Lung (tissue), 12 donors: ENCODE measurements around the gene THRB. TPM values are rescaled to one million over a fixed set of nuclear protein-coding genes. Genes with fewer than 3 reads are reported as not detected.

ENCODE experiments used
- ATAC-seq: fragments of 200-7000 bp; cut with Tn5 transposase; one replicate; pipeline ENCODE4 v1.9.1; 2020; ENCODE audit warnings: moderate number of reproducible peaks; ENCODE audit not compliant: insufficient read depth, low FRiP score
- DNase-seq, 3 donors: peaks; one replicate each; pipeline ENCODE4 v3.0.0-alpha.2; 2013 to 2017
- H3K27ac ChIP-seq, 2 donors: one replicate each; pipeline ENCODE4 v1.5.1; 2013; ENCODE audit warnings: mild to moderate bottlenecking in 2 of 2, moderate library complexity in 2 of 2, control low read depth in 1 of 2, inconsistent platforms in 1 of 2, low read depth in 1 of 2, low read length in 1 of 2
- H3K27me3 ChIP-seq, 3 donors: one replicate each; pipeline ENCODE4 v1.5.1; 2013; ENCODE audit warnings: low read length in 2 of 3; ENCODE audit not compliant: control insufficient read depth in 3 of 3, insufficient read depth in 3 of 3
- H3K36me3 ChIP-seq, 4 donors: one replicate each; pipeline ENCODE4 v1.5.1; 2013; ENCODE audit warnings: low read length in 4 of 4, mild to moderate bottlenecking in 1 of 4, moderate library complexity in 1 of 4; ENCODE audit not compliant: control insufficient read depth in 4 of 4, insufficient read depth in 4 of 4
- H3K4me1 ChIP-seq, 5 donors: one replicate each; pipeline ENCODE4 v1.5.1; 2013; ENCODE audit warnings: low read length in 5 of 5, mild to moderate bottlenecking in 2 of 5, moderate library complexity in 1 of 5; ENCODE audit not compliant: control insufficient read depth in 5 of 5, insufficient read depth in 5 of 5
- H3K4me3 ChIP-seq: one replicate; pipeline ENCODE4 v1.5.1; 2013; ENCODE audit warnings: mild to moderate bottlenecking, control low read depth, moderate library complexity
- H3K9ac ChIP-seq, 2 donors: one replicate each; pipeline ENCODE4 v1.5.1; 2013; ENCODE audit warnings: low read length in 2 of 2, control low read depth in 1 of 2; ENCODE audit not compliant: insufficient read depth in 1 of 2
- H3K9me3 ChIP-seq, 4 donors: one replicate each; pipeline ENCODE4 v1.5.1; 2013; ENCODE audit warnings: low read length in 3 of 4, mild to moderate bottlenecking in 1 of 4, moderate library complexity in 1 of 4; ENCODE audit not compliant: control insufficient read depth in 4 of 4, insufficient read depth in 3 of 4
- WGBS, 2 donors: extraction: QIAGEN DNeasy Blood & Tissue Kit; methylation state at CpG; one replicate each; pipeline ENCODE4 v1.1.7; 2013; 5-methylcytosine and 5-hydroxymethylcytosine counted together
- polyA plus RNA-seq, 2 donors: library from polyadenylated mRNA; stranded (reverse); fragments of 200-250 nt; gene quantifications; one replicate each; pipeline ENCODE4 v1.2.1, GENCODE V29; 2013
- total RNA-seq, 2 donors: library from RNA; depleted of rRNA in 1 of 2; stranded (reverse); fragments of >200 nt in 1 of 2; gene quantifications; one replicate each; pipeline ENCODE4 v1.2.1, GENCODE V29; 2014 to 2021
- TF ChIP-seq, protein P1 (sequence below): IDR thresholded peaks from 2 replicates; pipeline ENCODE4 v1.5.1; 2012; ENCODE audit warnings: mild to moderate bottlenecking; ENCODE audit errors: control extremely low read depth, extremely low read depth
- donor health status: control.
- donor health status: control.
- donor health status: Bipolar disorder and iron deficiency.
- donor health status: healthy.
- donor health status: DM: yes; HTN: yes; CAD: no.

The THRB gene
- total and polyA plus RNA-seq, 4 donors, result 2.1 to 23.5 (median 6.1) TPM

DNA sequence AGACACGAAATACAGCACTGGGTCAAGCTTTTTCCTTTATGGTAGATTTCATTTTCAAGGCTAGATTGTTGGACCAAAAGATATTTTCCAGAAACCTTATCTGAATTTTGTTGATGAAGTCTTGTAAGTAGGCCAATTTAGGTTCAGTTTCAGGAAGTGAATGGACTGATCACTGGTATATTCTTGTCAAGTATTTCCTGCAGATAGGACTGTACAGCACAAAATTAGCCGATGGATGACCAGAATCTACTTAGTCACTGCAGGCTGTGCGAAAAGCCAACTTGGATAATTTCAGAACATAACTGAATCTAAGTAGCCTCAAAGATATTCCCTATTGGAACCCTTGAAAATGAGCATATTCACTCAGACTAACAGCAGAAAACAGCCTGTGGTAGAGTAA, 343.1 kb downstream of the THRB start:
- ATAC-seq (no peak), DNase-seq (peak in 2 of 3 donors; percentile 36 to 56)
- Histone ChIP-seq H3K27me3 (no peaks in the 10 kb centered on the region), H3K27ac (no peak overlapping the region), H3K4me1 (peaks cover 0 to 7% (median 0%) of the 10 kb centered on the region in 5 donors), H3K4me3 (no peak overlapping the region), H3K9me3 (no peaks in the 10 kb centered on the region), H3K9ac (no peak overlapping the region), H3K36me3 (no peaks in the 10 kb centered on the region)
- WGBS, 2 donors, result 45 to 55% methylated on average over 3 of the region's 3 CpGs
- TF ChIP-seq, protein P1, sequence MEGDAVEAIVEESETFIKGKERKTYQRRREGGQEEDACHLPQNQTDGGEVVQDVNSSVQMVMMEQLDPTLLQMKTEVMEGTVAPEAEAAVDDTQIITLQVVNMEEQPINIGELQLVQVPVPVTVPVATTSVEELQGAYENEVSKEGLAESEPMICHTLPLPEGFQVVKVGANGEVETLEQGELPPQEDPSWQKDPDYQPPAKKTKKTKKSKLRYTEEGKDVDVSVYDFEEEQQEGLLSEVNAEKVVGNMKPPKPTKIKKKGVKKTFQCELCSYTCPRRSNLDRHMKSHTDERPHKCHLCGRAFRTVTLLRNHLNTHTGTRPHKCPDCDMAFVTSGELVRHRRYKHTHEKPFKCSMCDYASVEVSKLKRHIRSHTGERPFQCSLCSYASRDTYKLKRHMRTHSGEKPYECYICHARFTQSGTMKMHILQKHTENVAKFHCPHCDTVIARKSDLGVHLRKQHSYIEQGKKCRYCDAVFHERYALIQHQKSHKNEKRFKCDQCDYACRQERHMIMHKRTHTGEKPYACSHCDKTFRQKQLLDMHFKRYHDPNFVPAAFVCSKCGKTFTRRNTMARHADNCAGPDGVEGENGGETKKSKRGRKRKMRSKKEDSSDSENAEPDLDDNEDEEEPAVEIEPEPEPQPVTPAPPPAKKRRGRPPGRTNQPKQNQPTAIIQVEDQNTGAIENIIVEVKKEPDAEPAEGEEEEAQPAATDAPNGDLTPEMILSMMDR, result no peak

DNA sequence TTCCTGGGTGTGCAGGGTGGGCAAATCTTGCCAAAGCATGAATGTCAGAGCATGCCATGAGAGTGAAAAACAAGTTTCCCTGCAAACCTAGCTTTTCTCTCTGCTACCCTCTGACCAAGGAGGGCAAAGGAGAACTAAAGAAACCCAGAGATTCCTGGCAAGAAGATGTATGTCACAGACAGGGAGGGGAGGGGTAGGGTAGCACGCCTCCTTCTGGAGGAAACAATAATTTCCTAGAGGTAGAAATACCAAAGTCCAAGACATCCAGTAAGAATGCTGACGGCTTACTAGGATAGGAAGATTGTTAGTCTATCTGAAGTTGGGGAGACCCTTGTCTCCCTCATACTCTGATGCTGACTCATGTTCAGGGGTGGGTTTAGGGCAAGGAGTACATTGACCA, 345.6 kb downstream of the THRB start:
- 81 to 93% methylated on average over 2 of the region's 2 CpGs for WGBS, 2 donors
- Histone ChIP-seq H3K9me3 (no peaks in the 10 kb centered on the region), H3K4me1 (peaks cover 0 to 18% (median 7%) of the 10 kb centered on the region in 5 donors), H3K9ac (no peak overlapping the region), H3K27ac (no peak overlapping the region), H3K27me3 (no peaks in the 10 kb centered on the region), H3K4me3 (no peak overlapping the region), H3K36me3 (peaks cover 0 to 4% (median 0%) of the 10 kb centered on the region in 4 donors)
- TF ChIP-seq, protein P1, result no peak
- DNase-seq, result no peak
- ATAC-seq, result no peak

DNA sequence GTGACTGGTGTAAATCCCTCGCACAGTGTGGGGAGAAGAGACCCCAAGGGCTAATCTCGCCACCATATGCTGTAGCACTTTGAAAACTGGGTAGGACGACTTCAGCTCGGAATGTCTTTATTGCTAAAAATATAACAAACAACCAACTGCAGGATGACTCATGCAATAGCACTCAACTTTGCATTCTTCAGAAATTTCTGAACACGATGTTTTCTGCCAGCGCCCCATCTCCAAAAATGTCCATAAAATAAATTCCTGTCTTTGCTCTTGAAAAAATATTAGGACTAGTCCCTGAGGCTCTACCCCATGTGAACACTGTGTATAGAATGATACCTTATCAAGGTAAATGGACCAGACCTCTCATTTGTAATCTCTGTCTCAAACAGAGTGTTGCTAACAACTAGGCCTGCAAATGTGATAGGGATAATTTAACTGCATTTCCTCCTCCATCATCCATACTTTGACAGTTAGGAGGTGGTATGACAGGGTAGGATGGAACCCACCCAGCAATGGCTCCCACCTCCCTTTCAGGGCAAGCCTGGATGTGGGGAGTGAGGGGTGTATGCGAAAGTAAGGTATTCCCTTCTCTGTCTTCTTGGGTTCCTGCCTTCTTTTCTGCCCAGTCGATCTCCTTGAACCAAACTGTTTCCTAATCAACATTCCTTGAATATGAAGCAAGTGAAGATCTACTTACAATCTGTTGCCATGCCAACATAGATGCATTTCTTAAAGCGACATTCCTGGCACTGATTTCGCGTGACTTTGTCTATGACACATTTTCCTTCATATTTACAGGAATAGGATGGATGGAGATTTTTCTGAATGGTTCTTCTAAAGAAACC, 348.4 kb downstream of the THRB start:
- Histone ChIP-seq H3K9ac (no peak overlapping the region), H3K4me1 (peaks cover 0 to 11% (median 0%) of the 10 kb centered on the region in 5 donors), H3K4me3 (no peak overlapping the region), H3K27ac (peak overlapping the region; percentile 72 to 95), H3K36me3 (peaks cover 0 to 9% (median 4%) of the 10 kb centered on the region in 4 donors), H3K27me3 (no peaks in the 10 kb centered on the region), H3K9me3 (no peaks in the 10 kb centered on the region)
- ATAC-seq, result peak; percentile 54
- 63 to 78% methylated on average over 11 of the region's 11 CpGs for WGBS, 2 donors
- TF ChIP-seq, protein P1, result no peak
- peak in 1 of 3 donors; percentile 47 for DNase-seq
